CD4-positive, alpha-beta memory T cell (primary cell): ENCODE data around the gene MRPS30. TPM values are rescaled to one million over a fixed set of nuclear protein-coding genes. Genes with fewer than 3 reads are reported as not detected.
A peak's percentile ranks its signal among the peaks of the same experiment; 100 is the strongest.

Experiments
- CTCF ChIA-PET: fragments of 350-600 bp; sonication (Branson Sonifier 250); formaldehyde crosslinking; loops from one replicate; lab custom pipeline; 2021; ENCODE audit warnings: inconsistent platforms; ENCODE audit not compliant: partially characterized antibody; lab: Charles Lee
- POLR2A ChIA-PET: fragments of 350-600 bp; sonication (Branson Sonifier 250); formaldehyde crosslinking; loops from one replicate; lab custom pipeline; 2021; ENCODE audit not compliant: partially characterized antibody; lab: Charles Lee
- DNase-seq, 5 donors: peaks; one replicate each; pipeline versions ENCODE4 v3.0.0 to v3.0.0-alpha.2; 2020 to 2022; ENCODE audit warnings: mixed read lengths in 1 of 5
- H3K27ac ChIP-seq: one replicate; pipeline ENCODE4 v1.7.0; 2013; ENCODE audit warnings: low read depth, low read length
- H3K27me3 ChIP-seq: 2 replicates; pipeline ENCODE4 v1.7.0; 2013; ENCODE audit warnings: mild to moderate bottlenecking, low read length, moderate library complexity; ENCODE audit not compliant: insufficient read depth
- H3K36me3 ChIP-seq: 2 replicates; pipeline ENCODE4 v1.7.0; 2013; ENCODE audit warnings: mild to moderate bottlenecking, low read length, moderate library complexity; ENCODE audit not compliant: insufficient read depth
- H3K4me1 ChIP-seq: 2 replicates; pipeline ENCODE4 v1.7.0; 2013; ENCODE audit warnings: mild to moderate bottlenecking, low read length, moderate library complexity; ENCODE audit not compliant: insufficient read depth
- H3K4me3 ChIP-seq, 2 donors: one replicate each; pipeline ENCODE4 v1.7.0; 2013; ENCODE audit warnings: low read length in 2 of 2, mild to moderate bottlenecking in 1 of 2
- H3K9me3 ChIP-seq, 2 donors: one replicate each; pipeline ENCODE4 v1.7.0; 2013; ENCODE audit warnings: low read length in 2 of 2, control low read depth in 1 of 2; ENCODE audit not compliant: control insufficient read depth in 1 of 2
- H3K27ac Mint-ChIP-seq, 7 donors: one replicate each; pipeline ENCODE4 v1.8.0; 2020 to 2021; ENCODE audit warnings: mixed read lengths in 7 of 7, mild to moderate bottlenecking in 6 of 7, inconsistent platforms in 3 of 7, moderate library complexity in 3 of 7
- H3K27me3 Mint-ChIP-seq, 2 donors: one replicate each; pipeline ENCODE4 v1.8.0; 2020 to 2021; ENCODE audit warnings: mixed read lengths in 2 of 2
- H3K36me3 Mint-ChIP-seq, 2 donors: one replicate each; pipeline ENCODE4 v1.8.0; 2020 to 2021; ENCODE audit warnings: mixed read lengths in 2 of 2, inconsistent platforms in 1 of 2, mild to moderate bottlenecking in 1 of 2
- H3K4me1 Mint-ChIP-seq, 4 donors: one replicate each; pipeline ENCODE4 v1.8.0; 2020 to 2021; ENCODE audit warnings: mixed read lengths in 4 of 4, mild to moderate bottlenecking in 1 of 4
- H3K4me3 Mint-ChIP-seq, 8 donors: one replicate each; pipeline ENCODE4 v1.8.0; 2020 to 2021; ENCODE audit warnings: mixed read lengths in 8 of 8, mild to moderate bottlenecking in 7 of 8, moderate library complexity in 6 of 8, inconsistent platforms in 3 of 8
- H3K9me3 Mint-ChIP-seq, 8 donors: one replicate each; pipeline ENCODE4 v1.8.0; 2020 to 2021; ENCODE audit warnings: mixed read lengths in 8 of 8, mild to moderate bottlenecking in 5 of 8, inconsistent platforms in 3 of 8, moderate library complexity in 1 of 8
- intact Hi-C: fragments of 100-400 bp; cut with micrococcal nuclease; formaldehyde crosslinking; loops from one replicate; pipeline ENCODE4 v1.15.1; 2023
- polyA plus RNA-seq, 2 donors: library from polyadenylated mRNA; unstranded; fragments of 300-500 nt; fragmentation: Illumina TruSeq; gene quantifications; one replicate each; pipeline ENCODE4 v1.2.3, GENCODE V29; 2021
- total RNA-seq, 2 experiments: library from RNA; stranded (reverse); gene quantifications; one replicate each; pipeline ENCODE4 v1.2.3, GENCODE V29; 2021

MRPS30 gene
- total and polyA plus RNA-seq, 4 experiments from 2014 or later, result 54.1 to 68.2 (median 61.9) TPM

- ChIA-PET POLR2A (no interaction called here), CTCF (no interaction called here)
- Mint-ChIP-seq H3K27me3 (peaks cover 1 to 2% of the 10 kb centered on the region in 2 donors), H3K9me3 (peaks cover 4 to 31% (median 20%) of the 10 kb centered on the region in 8 donors), H3K36me3 (peaks cover 0 to 6% of the 10 kb centered on the region in 2 donors), H3K4me3 (no peak overlapping the region), H3K27ac (no peak overlapping the region), H3K4me1 (no peaks in the 10 kb centered on the region)
- H3K9me3 ChIP-seq, result no peaks in the 10 kb centered on the region
- intact Hi-C loops, result no loop called here
- H3K27ac ChIP-seq, result no peak overlapping the region
- no peaks in the 10 kb centered on the region for H3K4me1 ChIP-seq
- H3K27me3 ChIP-seq, result no peaks in the 10 kb centered on the region
- no peaks in the 10 kb centered on the region for H3K36me3 ChIP-seq
- DNase-seq, result no peak
- no peak overlapping the region for H3K4me3 ChIP-seq
These were observed 10.9 kb upstream of the MRPS30 start for GRCh38 chr5:44797841-44798240.

- H3K4me3 ChIP-seq, result no peak overlapping the region
- H3K27me3 ChIP-seq, result no peaks in the 10 kb centered on the region
- no peak for DNase-seq
- Mint-ChIP-seq H3K4me1 (no peaks in the 10 kb centered on the region), H3K4me3 (no peak overlapping the region), H3K36me3 (no peaks in the 10 kb centered on the region), H3K27ac (no peak overlapping the region), H3K9me3 (peaks cover 0 to 1% (median 0%) of the 10 kb centered on the region in 8 donors), H3K27me3 (peaks cover 0 to 2% of the 10 kb centered on the region in 2 donors)
- no peaks in the 10 kb centered on the region for H3K9me3 ChIP-seq
- no peaks in the 10 kb centered on the region for H3K4me1 ChIP-seq
- no peak overlapping the region for H3K27ac ChIP-seq
- intact Hi-C loops, result loop anchor here (10.0 kb wide), 1 partner anchor 1317 kb away; the partner anchor contains the start of gene TMEM267
- POLR2A ChIA-PET, result interaction anchor here (0.6 kb wide), 1 partner anchor 1804 kb away, joined by 4 read pairs; no protein-coding TSS in a partner anchor
- H3K36me3 ChIP-seq, result no peaks in the 10 kb centered on the region
- CTCF ChIA-PET, result no interaction called here
These were observed 6.8 kb upstream of the MRPS30 start for GRCh38 chr5:44801992-44802391.

- Mint-ChIP-seq H3K4me3 (no peak overlapping the region), H3K36me3 (peaks cover 5 to 17% of the 10 kb centered on the region in 2 donors), H3K27me3 (peaks cover 0 to 2% of the 10 kb centered on the region in 2 donors), H3K9me3 (peaks cover 0 to 1% (median 0%) of the 10 kb centered on the region in 8 donors), H3K27ac (no peak overlapping the region), H3K4me1 (peaks cover 15 to 33% (median 28%) of the 10 kb centered on the region in 4 donors)
- H3K36me3 ChIP-seq, result no peaks in the 10 kb centered on the region
- peaks cover 21% of the 10 kb centered on the region for H3K4me1 ChIP-seq
- CTCF ChIA-PET, result interaction anchor here (1.1 kb wide), 1 partner anchor 10 kb away, joined by 3 read pairs; no protein-coding TSS in a partner anchor
- intact Hi-C loops, result loop anchor here (5.0 to 10.0 kb wide), 2 partner anchors 1249 to 1322 kb away; partner anchors contain the start of genes PAIP1 and TMEM267
- DNase-seq, result no peak
- H3K27ac ChIP-seq, result no peak overlapping the region
- POLR2A ChIA-PET, result no interaction called here
- H3K27me3 ChIP-seq, result no peaks in the 10 kb centered on the region
- no peaks in the 10 kb centered on the region for H3K9me3 ChIP-seq
- H3K4me3 ChIP-seq, result no peak overlapping the region
These were observed 2.1 kb upstream of the MRPS30 start for GRCh38 chr5:44806608-44807007.

- Histone ChIP-seq H3K36me3 (peaks cover 4% of the 10 kb centered on the region), H3K27ac (no peak overlapping the region), H3K4me3 (no peak overlapping the region), H3K4me1 (peaks cover 21% of the 10 kb centered on the region), H3K27me3 (no peaks in the 10 kb centered on the region), H3K9me3 (no peaks in the 10 kb centered on the region)
- Mint-ChIP-seq H3K27me3 (peaks cover 0 to 2% of the 10 kb centered on the region in 2 donors), H3K4me1 (peaks cover 17 to 36% (median 30%) of the 10 kb centered on the region in 4 donors), H3K27ac (peak overlapping the region in 2 of 7 donors; percentile 0 to 49), H3K4me3 (peak overlapping the region in 1 of 8 donors; percentile 36), H3K36me3 (peaks cover 8 to 21% of the 10 kb centered on the region in 2 donors), H3K9me3 (peaks cover 0 to 1% (median 0%) of the 10 kb centered on the region in 8 donors)
- POLR2A ChIA-PET, result no interaction called here
- DNase-seq, result no peak
- CTCF ChIA-PET, result no interaction called here
- intact Hi-C loops, result loop anchor here (5.0 to 10.0 kb wide), 2 partner anchors 1250 to 1322 kb away; partner anchors contain the start of genes PAIP1 and TMEM267
These were observed 1.5 kb upstream of the MRPS30 start for GRCh38 chr5:44807269-44807668.

- Histone ChIP-seq H3K4me3 (peak overlapping the region; percentile 90 to 91), H3K9me3 (no peaks in the 10 kb centered on the region), H3K27me3 (no peaks in the 10 kb centered on the region), H3K36me3 (peaks cover 17% of the 10 kb centered on the region), H3K4me1 (peaks cover 21% of the 10 kb centered on the region), H3K27ac (peak overlapping the region; percentile 78)
- Mint-ChIP-seq H3K36me3 (peaks cover 16 to 35% of the 10 kb centered on the region in 2 donors), H3K27ac (peak overlapping the region; percentile 91 to 98 (median 96)), H3K4me3 (peak overlapping the region; percentile 84 to 97 (median 94)), H3K27me3 (peaks cover 0 to 2% of the 10 kb centered on the region in 2 donors), H3K4me1 (peaks cover 19 to 42% (median 32%) of the 10 kb centered on the region in 4 donors), H3K9me3 (peaks cover 0 to 1% (median 0%) of the 10 kb centered on the region in 8 donors)
- peak; percentile 14 to 62 (median 51) for DNase-seq
- POLR2A ChIA-PET, result interaction anchor here (0.9 to 1.4 kb wide), 4 partner anchors 12 to 1689 kb away, joined by 3 to 12 read pairs (median 3); partner anchors contain the start of genes NNT, TMEM267 and ZNF131
- CTCF ChIA-PET, result interaction anchor here (1.0 to 1.9 kb wide), 2 partner anchors 9 to 10 kb away, joined by 4 read pairs; no protein-coding TSS in a partner anchor
- intact Hi-C loops, result loop anchor here (2.0 to 10.0 kb wide), 3 partner anchors 1252 to 1497 kb away; partner anchors contain the start of genes HMGCS1, PAIP1 and TMEM267
These were observed 638 bp downstream of the MRPS30 start for GRCh38 chr5:44809215-44809955.

GRCh38 chr5:44809956-44810420, 1.2 kb downstream of the MRPS30 start:
- H3K27me3 ChIP-seq, result no peaks in the 10 kb centered on the region
- Mint-ChIP-seq H3K27me3 (peaks cover 0 to 2% of the 10 kb centered on the region in 2 donors), H3K4me1 (peaks cover 21 to 42% (median 33%) of the 10 kb centered on the region in 4 donors), H3K9me3 (peaks cover 0 to 1% (median 0%) of the 10 kb centered on the region in 8 donors), H3K4me3 (peak overlapping the region; percentile 84 to 97 (median 94)), H3K36me3 (peaks cover 22 to 41% of the 10 kb centered on the region in 2 donors), H3K27ac (peak overlapping the region; percentile 91 to 98 (median 96))
- peak overlapping the region; percentile 78 for H3K27ac ChIP-seq
- no peaks in the 10 kb centered on the region for H3K9me3 ChIP-seq
- CTCF ChIA-PET, result interaction anchor here (1.9 kb wide), 1 partner anchor 10 kb away, joined by 4 read pairs; no protein-coding TSS in a partner anchor
- DNase-seq, result no peak
- POLR2A ChIA-PET, result no interaction called here
- peak overlapping the region; percentile 90 to 91 for H3K4me3 ChIP-seq
- H3K4me1 ChIP-seq, result peaks cover 21% of the 10 kb centered on the region
- intact Hi-C loops, result loop anchor here (2.0 to 10.0 kb wide), 3 partner anchors 1253 to 1497 kb away; partner anchors contain the start of genes HMGCS1, PAIP1 and TMEM267
- peaks cover 17% of the 10 kb centered on the region for H3K36me3 ChIP-seq
